ENCODE results near the gene ENPP7.

The ENPP7 gene

DNA sequence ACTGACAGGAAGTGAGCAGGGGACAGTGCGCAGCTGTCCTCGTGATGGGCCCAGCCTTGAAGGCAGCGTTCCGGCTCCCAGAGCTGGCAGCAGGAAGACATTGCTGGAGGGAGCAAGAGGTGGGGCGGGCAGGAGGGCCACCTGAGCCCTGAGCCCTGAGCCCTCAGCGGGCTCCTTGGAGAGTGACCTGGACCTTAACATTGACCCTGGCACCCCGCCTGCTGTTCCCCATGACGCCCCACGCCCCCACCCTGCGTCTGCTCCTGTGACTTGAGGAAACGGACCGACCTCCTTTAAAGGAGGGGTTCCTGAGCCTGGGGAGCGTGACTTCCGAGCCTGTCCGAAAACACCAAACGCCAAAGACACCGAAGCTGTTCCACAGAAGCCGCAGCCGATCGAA, 25.1 kb upstream of the ENPP7 start:
- no peak for DNase-seq

DNA sequence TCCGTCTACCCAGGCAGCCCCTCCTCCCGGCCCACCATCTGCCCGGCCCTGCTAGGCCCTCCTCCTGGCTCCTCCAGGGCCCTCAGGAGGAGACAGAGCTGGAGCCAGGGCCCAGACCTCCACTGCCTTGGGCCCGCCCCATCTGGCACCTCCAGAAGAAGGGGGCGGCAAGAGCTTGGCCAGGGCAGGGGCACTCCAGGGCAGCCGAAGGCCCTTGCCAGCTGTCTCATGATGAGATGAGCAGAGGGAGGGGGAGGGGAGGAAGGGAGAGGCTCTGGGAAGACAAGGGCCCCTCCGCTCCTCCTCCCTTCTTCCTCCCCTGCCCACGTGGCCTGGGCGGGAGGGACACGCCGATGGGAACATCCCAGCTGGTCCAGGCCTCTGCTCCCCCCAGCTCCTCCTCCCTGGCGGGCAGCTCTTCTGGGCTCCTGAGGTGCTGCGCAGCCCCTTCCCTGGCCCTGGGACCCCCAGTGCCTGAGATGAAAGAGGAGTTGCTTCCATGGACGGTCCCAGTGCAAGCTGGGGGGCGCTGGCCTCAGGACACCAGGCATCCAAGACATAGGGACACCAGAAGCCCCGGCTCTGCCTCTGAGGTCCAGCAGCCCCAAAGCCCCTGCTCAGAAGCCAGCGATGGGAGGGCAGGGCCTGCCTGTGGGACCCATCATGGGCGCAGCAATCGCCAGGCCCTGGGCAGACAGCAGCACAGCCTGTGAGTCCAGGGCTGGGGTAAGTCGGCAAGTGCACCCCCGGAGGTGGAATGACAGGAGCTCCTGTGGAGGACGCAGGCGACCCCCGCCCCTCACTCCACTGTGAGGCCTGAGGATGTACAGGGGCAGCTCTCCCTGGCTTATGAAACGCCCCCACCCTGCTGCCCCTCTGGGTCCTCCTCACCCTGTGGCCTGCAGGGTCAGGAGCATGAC, 23.6 kb upstream of the ENPP7 start:
- DNase-seq, result no peak

DNA sequence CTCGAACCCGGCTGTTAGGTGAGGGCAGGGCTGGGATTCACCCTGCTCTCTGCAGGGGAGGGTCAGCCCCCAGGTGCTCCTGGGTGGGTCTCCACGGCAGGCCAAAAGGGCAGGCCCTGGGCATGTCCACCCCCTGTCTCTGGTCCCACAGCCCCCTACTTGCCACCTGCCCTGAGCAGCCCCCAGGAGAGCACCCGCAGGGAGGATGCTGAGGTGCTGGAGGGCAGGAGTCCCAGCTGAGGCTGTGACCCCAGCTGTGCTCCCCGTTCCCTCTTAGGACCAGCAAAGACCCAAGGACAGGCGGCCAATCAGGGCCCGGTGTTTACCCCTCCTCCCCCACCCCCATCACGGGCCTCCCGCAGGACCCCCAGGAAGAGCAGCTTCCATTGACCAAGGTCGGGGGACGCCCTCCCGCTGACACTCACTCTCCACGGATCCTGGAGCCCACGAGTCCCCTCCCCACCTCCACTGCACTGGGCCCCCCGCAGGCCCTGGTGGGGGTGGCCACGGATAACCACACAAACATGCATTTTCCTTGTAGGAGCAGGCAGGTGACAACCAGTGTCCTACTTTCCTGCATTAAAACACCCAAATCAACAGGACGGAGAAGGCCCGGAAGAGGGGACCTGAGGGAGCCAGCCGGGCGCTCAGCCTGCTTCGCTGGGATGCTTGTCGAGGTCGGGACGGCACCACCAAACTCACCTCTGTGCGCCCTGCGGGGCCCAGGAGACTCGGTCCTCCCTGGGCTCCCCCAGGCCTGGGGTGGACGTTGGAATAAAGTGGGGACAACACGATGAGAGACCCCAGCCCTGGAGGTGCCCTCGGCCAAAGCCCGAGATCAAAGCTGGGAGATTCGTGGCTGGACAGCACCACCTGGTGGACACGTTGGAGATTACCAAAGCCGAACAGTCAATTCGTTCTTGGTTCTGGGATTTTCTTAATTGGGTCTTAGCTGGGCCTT, 22.5 kb upstream of the ENPP7 start:
- DNase-seq, result peak; percentile 53

DNA sequence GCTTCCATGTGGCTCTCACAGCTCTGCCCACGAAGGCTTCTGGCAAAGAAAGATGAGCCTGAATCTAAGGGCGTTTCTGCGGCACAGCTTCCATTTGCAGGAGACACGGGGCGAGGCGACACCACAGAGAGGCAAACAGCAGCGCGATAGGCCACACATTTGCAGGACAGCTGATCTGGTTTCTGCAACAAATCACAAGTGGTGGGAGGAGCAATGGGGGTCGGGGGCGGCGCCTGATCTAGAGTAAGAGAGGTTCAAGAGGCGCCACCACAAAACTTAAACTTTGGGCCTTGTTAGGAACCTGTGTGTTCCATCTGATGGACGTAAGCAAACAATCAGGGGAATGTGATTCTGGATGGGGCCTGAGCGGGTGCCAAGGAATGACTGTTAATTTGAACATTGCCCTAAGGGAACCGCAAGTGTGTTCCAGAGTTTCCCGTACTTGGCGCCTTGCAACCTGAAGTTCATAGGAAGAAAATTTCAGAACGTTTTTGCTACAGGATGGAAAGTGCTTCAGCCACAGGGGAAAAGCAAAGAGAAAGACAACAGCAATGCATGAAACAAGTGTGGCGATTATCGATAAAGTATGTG, 18.9 kb upstream of the ENPP7 start:
- no peak for DNase-seq

DNA sequence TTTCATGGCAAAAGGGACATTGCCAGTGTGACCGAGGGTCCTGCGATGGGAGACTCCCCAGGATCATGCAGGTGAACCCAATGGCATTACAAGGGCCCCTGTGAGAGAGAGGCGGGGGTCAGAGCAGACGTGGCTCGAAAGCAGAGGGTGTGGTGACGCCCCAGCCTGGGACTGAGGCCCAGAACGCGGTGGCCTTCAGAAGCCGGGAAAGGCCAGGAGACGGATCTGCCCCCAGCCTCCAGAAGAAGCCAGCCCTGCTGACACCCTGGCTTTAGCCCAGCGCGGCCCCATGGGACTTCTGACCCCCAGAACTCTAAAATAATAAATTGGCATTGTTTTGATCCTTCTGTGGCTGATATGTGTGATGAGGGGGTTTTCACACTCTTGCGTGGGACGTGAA, 17.4 kb upstream of the ENPP7 start:
- no peak for DNase-seq

DNA sequence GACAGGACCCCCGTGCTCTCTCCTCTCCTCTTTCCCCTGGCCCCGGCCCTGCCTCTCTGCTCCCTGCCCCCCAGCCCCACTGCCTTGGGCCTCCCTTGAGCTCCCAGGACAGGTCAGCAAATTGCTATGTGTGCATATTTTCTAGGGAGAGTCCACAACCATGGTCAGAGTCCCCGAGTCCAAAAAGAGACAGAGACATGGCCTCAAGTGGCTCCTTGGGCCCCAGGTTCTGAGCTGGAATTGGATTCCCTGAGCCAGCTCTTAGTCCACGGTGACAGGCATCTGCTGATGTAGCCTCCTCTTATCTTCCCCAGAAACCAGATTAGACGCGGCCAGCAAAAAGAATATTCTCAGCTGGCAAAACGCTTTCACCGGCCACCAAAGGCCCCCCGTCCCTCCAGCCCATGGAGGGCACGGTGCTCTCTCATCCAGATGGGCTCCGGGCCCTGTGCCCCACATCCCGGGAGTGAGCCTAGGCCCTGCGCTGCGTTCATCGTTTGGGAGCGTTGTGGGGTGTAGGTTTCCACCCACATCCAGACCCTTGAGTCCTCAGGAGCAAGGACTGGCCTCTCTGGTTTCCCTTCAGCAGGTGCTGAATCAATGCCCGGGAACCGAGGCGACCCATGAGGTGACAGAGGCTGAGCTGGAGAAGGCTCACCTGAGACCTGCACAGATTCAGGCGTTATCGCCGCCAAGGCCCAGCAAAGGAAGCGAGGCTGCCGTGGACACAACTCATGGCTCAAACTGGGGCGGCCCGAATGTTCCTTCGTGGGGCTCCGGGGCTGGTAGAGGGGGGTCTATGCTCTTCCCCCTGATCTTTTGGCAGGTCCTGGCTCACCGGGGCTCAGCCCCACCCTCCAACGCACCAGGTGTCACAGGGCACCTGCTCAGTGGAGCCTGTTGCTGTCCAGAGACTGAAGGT, 16.3 kb upstream of the ENPP7 start:
- no peak for DNase-seq

DNA sequence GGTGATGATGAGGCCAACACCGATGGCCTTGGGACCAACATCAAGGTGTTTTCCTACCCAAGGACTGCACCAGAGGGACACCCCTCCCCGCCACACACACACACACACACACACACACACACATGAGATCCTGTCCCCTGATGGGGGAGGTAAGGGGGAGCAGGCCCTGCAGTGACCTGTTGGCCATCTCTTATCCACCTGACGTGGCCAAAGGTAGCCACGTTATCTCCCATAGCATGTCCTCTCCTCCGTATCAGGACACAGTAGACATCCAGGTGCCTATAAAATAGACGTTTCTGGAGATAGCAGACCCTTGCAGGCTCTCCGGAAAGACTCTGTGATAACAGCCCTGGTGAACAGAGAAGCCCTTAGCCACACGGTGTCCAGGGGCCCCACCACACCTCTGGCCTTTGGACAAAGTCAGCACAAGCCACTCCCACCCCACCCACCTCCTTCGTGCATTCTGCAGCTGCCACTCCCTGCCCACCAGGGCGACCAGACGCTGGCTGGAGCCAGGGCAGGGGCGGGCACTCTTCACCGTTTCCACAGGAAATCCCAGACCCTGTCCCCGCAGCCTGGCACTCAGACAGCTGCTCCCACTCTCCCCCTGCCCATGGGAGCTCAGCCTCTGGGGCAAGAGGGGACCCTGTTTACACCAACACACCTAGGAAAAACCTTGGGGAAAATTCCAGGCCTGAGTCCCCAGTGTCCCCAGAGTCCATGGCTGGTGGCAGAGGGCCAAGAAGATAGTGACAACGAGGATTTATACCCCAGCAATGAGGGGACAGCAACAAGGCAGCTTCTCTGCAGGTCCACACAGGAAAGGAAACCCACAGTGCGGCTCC, 15.4 kb upstream of the ENPP7 start:
- DNase-seq, result no peak

DNA sequence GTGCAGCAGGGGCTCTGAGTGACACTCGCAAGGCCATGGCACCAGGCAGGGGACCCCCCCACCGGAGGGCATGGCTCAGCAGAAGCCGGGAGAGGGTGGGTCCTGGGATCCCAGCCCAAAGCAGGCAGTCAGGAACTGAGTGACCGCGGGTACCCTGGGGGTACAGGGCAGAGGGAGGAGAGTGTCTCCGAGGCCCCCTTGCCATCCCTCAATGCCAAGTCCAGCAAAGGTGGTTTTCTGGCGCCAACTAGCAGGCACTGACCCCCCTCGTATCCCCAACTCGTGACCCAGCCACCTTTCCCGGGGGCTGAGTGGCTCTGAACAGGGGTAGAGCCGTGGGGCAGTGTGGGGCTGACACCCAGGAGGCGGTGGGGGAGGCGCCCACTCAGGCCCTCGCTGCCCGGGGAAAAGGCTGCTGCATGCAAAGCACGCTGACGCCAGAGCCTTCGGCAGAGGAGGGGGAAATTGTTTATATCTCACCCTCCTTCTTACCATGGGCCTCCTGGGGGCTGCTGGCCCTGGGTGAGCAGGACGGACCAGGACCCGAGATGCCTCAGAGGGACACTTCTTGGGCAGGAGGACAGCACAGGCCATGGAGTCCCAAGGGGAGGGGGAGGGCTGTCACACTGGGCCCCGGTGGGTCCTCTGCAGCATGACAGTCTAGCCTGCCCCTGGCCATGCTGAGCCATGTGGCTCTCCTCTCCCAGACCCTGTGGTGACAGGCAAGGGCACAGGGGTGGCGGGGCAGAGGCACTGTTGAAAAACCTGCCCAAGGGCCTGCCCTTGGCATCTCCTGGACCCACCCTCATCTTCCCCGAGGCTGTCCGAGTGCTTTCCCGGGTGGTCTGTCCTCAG, 14.6 kb upstream of the ENPP7 start:
- no peak for DNase-seq

DNA sequence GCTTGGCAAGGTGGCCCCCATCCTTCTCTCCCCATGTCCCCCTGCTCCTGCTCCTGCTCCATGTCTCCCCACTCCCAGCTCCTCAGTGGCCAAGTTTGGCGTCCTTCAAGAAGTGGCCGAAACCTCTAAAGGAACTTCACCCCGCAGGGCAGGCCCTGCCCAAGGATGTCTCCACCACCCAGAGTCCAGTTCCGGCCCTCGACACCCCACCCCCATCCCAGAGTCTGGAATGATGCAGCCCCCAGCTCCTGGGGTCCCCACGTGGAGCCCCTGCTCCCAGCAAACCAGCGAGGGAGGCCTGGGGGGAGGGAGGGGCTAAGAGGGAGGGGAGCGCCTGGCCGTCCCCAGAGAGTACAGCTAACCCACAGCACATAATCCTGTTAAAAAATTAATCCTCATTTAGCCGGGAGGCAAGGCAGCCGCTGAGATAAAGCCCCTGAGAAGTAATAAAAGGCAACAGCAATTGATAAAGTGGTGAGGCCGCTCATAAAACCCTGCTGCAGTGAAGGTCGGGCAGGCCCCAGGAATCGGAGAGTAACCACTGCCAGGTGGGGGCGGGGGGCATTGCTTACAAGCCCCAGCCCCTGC, 9.9 kb upstream of the ENPP7 start:
- no peak for DNase-seq

DNA sequence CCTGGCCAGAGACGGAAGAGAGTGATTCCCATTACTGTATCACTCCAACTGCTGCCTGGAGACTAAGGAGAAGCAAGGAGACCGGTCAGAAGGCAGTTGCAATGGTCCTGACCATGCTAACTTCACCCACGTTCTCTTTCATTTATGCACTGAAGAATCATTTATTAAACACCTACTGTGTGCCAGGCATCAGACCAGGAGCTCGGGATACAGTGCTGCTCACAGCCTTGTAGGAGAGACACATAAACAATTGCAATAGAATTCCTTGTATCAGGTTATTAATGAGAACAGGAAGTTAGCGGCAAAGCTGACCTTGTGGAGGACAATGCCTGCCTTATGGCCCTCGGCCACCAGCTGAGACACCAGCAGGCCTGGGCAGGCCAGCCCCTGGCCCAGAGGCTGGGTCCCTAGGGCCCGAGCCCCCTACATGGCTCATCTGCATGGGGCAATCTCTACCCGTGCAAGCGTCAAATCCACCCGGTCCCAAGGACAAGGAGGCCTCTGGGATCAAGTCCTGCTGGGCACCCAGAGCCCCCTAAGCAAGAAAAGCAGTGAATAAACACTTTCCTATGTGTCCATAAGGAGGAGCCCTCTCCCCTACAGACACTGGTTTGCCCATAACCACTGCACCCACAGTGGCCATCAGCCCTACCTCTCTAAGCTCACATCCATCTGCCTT, 8.6 kb upstream of the ENPP7 start:
- no peak for DNase-seq

DNA sequence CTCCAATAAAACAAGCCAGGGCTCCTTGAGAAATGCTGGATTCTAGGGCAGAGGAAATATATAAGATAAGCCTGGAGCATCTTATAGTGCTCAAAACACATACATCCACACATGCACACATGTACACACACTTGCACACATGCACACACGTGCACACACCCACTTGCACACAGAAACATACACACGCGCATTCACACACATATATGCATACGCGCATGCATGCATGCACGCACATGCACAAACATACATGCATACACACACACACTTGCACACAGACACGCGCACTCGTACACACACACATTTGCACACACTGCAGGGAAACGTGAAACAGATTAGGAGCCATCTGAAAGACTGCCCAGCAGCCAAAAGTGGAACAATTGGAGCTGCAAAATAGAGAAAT, 8.0 kb upstream of the ENPP7 start:
- no peak for DNase-seq

DNA sequence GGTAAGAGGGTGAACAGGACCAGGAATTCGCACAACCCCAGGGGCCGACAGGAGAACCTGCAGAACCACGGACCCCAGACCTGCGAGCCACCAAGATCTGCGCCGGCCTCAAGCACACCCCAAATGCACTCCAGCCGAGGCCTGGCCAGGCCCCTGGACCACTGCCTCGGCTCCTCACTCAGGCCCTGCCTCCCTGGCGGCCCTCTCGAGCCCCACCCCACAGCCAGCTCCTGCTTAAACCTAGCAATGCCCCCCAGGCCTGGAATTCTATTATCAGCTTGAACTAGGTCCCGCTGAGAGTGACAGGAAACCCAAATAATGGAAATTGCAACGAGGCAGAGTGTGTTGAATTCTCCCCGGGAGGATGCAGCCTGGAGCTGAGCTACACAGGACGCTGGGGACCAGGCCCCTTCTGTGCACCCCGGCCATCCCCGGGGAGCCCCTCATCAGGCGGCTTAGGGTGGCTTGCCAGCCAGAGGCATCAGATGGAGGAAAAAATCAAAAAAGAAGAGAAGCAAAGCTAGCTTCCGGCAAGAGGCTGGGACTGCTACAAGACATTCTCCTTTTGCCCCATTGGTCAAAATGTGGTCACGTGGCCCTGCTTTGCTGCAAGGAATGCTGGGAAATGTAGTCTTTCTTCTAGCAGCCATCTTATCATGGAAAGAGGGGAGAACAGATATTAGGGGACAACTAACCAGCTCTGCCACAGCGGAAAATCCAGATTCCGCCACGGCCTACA, 2.4 kb upstream of the ENPP7 start:
- DNase-seq, result peak; percentile 86

DNA sequence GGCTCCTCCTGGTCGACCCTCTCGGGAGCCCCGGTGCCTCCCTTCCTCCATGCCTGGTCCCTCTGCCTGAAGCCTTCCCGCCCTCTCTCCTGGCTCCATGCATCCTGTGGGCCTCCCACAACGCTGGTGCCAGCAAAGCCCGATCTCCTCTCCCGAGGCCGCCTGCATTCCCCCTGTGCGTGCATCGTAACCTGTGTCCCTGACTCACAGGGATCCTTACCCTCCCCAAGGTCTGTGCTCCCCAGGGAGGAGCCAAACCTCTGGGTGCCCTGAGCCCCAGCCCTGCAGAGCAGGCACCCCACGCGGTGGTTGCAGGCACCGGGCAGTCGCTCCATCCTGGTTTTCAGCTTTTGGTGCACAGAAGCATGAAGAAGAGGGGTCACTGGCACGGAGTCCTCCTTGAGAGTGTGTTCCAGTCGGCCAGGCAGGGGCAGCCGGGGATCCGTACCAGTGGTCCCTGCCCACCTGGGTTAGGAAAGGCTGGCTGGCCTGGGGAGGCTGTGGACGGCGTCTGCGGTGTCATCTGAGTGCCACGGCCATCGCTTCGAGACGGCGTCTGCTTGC, 1.8 kb upstream of the ENPP7 start:
- DNase-seq, result no peak

DNA sequence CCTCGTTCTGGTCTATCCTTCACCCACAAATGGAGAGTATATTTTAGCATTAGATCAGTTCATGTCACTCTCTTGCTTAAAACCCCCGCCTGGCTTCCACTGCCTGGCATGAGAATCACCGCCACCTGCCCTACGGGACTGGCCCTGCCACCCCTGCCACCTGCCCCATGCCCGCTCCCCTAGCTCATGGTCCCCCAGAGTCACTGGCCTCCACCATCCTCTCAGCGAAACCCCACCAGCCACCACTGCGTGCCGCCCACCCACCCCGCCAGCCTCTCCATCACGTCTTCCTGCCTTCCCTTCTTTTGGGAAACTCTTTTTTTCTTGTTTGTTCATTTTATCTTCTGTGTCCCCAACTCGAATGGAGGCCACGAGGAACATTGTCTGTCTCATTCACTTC, 982 bp upstream of the ENPP7 start:
- DNase-seq, result no peak

DNA sequence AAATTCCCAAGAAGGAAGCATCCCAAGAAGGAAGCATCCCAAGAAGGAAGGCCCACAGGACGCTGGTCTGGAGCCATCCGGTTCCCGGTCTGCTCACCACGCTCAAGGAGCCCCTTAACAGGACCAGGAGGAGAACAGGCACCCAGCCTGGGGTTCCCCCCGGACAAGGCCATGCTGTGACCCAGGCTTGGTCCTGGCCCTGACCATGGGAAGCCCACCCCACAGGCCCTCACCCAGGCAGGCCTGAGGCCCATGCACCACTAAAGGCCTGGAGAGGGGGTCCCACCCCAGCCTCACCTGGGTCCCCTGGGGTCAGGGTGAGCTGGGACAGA, 340 bp upstream of the ENPP7 start:
- no peak for DNase-seq

DNA sequence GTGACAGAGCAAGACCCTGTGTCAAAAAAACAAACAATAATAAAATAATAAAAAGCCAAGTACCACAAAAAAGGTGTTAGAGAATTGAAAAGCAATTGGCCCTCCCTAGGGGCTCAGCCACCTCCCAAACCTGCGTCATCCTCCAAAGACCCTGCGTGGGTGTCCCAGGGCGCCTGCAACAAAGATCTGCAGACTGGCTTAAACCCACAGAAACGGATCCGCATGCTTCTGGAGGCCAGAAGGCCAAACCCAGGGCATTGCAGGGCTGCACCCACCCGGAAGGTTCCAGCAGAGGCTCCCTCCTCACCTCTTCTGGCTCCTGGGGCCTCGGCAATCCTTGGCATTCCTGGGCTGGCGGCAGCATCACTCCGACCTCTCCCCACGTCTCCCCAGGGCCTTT, 1.5 kb downstream of the ENPP7 start:
- DNase-seq, result no peak

DNA sequence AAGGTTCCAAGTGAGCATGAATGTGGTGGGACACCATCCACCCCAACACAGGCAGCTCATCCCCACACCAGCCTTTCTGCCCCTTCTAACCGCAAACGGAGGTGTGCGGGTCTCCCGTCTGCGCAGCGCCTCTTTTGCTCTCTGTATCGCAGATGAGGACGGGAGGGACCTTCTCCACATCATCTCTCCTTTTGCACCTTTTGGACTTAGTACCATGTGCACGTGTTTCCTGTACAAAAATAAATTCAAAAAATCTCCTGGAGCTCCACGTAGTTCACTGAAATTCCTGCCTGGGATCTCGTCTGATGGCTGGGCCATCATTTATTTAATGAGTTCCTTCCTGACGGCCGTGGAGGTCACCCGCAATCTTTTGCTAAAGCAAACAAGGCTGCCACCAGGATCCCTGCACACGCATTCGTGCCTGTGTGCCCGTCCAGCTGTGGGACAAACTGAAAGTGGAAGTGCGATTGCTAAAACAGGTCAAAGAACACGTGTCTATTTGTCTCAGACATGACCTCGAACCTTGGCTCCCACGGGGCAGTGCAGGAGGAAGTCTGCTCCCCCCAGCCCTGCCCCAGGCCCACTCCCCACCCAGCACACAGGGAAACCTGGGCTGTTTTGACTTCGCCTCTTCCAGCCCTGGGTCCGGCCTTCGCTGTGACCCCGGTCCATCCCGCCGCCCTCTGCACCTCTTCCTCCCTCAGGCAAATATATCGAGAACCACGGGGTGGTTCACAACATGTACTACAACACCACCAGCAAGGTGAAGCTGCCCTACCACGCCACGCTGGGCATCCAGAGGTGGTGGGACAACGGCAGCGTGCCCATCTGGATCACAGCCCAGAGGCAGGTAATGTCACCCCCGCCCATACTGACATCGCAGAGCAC, 2.3 kb downstream of the ENPP7 start:
- DNase-seq, result no peak

All from stimulated activated CD4-positive, alpha-beta T cell treated with anti-CD3 and anti-CD28 coated beads, Interleukin-1b, Interleukin-23, amount 100 ng/mL, for 48 hours (primary cell).